GM12878 (cell line): ENCODE measurements around the gene KLHL36. TPM values are rescaled to one million over a fixed set of nuclear protein-coding genes. Genes with fewer than 3 reads are reported as not detected.

Experiments
- ATAC-seq: fragments of 200-7000 bp; cut with Tn5 transposase; 3 replicates; pipeline ENCODE4 v1.9.1; 2020; ENCODE audit warnings: mild to moderate bottlenecking, moderate library complexity
- BruUV-seq: library from RNA; stranded (reverse); fragments of 400-500 nt; replicated peaks from 2 replicates; lab custom pipeline; 2021; lab: Mats Ljungman, UMichigan
- CTCF ChIA-PET: fragments of 300-600 bp; sonication (Branson Sonifier 250); formaldehyde crosslinking; extraction: SDS; loops from one replicate; lab custom pipeline; 2021; ENCODE audit warnings: inconsistent platforms; lab: Yijun Ruan, JAX
- POLR2A ChIA-PET: fragments of 350-600 bp; formaldehyde crosslinking; extraction: SDS; loops from one replicate; lab custom pipeline; 2021; ENCODE audit warnings: inconsistent platforms; lab: Charles Lee
- RAD21 ChIA-PET: fragments of 300-600 bp; sonication (Branson Sonifier 250); formaldehyde crosslinking; loops from one replicate; lab custom pipeline; 2023; ENCODE audit warnings: antibody characterized with exemption; ENCODE audit not compliant: unreplicated experiment; lab: Charles Lee
- SMC1A ChIA-PET: fragments of 300-600 bp; sonication (Branson Sonifier 250); formaldehyde crosslinking; loops from one replicate; lab custom pipeline; 2023; ENCODE audit not compliant: unreplicated experiment, uncharacterized antibody; lab: Charles Lee
- DNase-seq: peaks from one replicate; pipeline ENCODE4 v3.0.0-alpha.2; 2011; ENCODE audit warnings: low read depth, low spot score
- FAIRE-seq: peaks from 3 replicates; lab custom pipeline; 2011; peaks lifted over from hg19 to GRCh38; lab: Jason Lieb, UNC
- H2AFZ ChIP-seq: 2 replicates; pipeline ENCODE4 v1.6.0; 2011; ENCODE audit warnings: low read depth, low read length, control low read depth; ENCODE audit not compliant: control insufficient read depth
- H3K27ac ChIP-seq: 2 replicates; pipeline ENCODE4 v1.5.1; 2011; ENCODE audit warnings: control low read depth; ENCODE audit not compliant: control insufficient read depth, insufficient read depth
- H3K27me3 ChIP-seq, 2 experiments: replicated peaks in 1 of 2; 2 replicates each; pipeline versions ENCODE4 v1.6.0 to v1.6.1; 2011; ENCODE audit warnings: low read length in 1 of 2; ENCODE audit not compliant: control insufficient read depth in 2 of 2, insufficient read depth in 2 of 2
- H3K36me3 ChIP-seq, 2 experiments: 2 replicates each; pipeline ENCODE4 v1.5.1; 2011; ENCODE audit warnings: low read length in 1 of 2; ENCODE audit not compliant: control insufficient read depth in 2 of 2, insufficient read depth in 2 of 2
- H3K4me1 ChIP-seq: 2 replicates; pipeline ENCODE4 v1.6.1; 2011; ENCODE audit warnings: mild to moderate bottlenecking, low read length, moderate library complexity, mixed read lengths; ENCODE audit not compliant: control insufficient read depth, insufficient read depth
- H3K4me2 ChIP-seq: 2 replicates; pipeline ENCODE4 v1.6.0; 2011; ENCODE audit warnings: control low read depth; ENCODE audit not compliant: control insufficient read depth, insufficient read depth
- H3K4me3 ChIP-seq: fragments of 200-600 bp; sonication (generic); 2 replicates; pipeline ENCODE4 v1.5.1; 2016
- H3K79me2 ChIP-seq: 2 replicates; pipeline ENCODE4 v1.6.0; 2011; ENCODE audit warnings: low read length; ENCODE audit not compliant: control insufficient read depth, insufficient read depth
- H3K9ac ChIP-seq: 2 replicates; pipeline ENCODE4 v1.8.0; 2011; ENCODE audit warnings: low read length, control low read depth, mixed read lengths; ENCODE audit not compliant: control insufficient read depth, insufficient read depth
- H3K9me3 ChIP-seq: replicated peaks from 3 replicates; pipeline ENCODE4 v1.5.1; 2011; ENCODE audit warnings: mild to moderate bottlenecking, low read length; ENCODE audit not compliant: control insufficient read depth, insufficient read depth
- H4K20me1 ChIP-seq: 2 replicates; pipeline ENCODE4 v1.6.0; 2011; ENCODE audit not compliant: control insufficient read depth, insufficient read depth
- BMI1 ChIP-seq: fragments of 450-650 bp; IDR thresholded peaks from 2 replicates; pipeline ENCODE4 v1.6.1; 2016; ENCODE audit warnings: mild to moderate bottlenecking, moderate library complexity, borderline replicate concordance
- ESRRA ChIP-seq: IDR thresholded peaks from 2 replicates; pipeline ENCODE4 v1.6.1; 2012; ENCODE audit warnings: mild to moderate bottlenecking, low read length, improper control_type of control experiment
- IRF5 ChIP-seq: fragments of 450-650 bp; IDR thresholded peaks from 2 replicates; pipeline ENCODE4 v1.6.1; 2017; ENCODE audit warnings: borderline replicate concordance
- MYC ChIP-seq: IDR thresholded peaks from 2 replicates; pipeline ENCODE4 v1.6.1; 2011; ENCODE audit warnings: mild to moderate bottlenecking, low read length, moderate library complexity, inconsistent platforms; ENCODE audit not compliant: insufficient read depth, insufficient replicate concordance, insufficient read length, severe bottlenecking
- NKRF ChIP-seq: fragments of 450-650 bp; conservative IDR thresholded peaks from 2 replicates; pipeline ENCODE4 v1.6.1; 2017; ENCODE audit warnings: mild to moderate bottlenecking, moderate library complexity
- PKNOX1 ChIP-seq: fragments of 450-650 bp; IDR thresholded peaks from 2 replicates; pipeline ENCODE4 v1.6.1; 2016; ENCODE audit warnings: mild to moderate bottlenecking
- POLR2AphosphoS2 ChIP-seq: IDR thresholded peaks from 2 replicates; pipeline ENCODE4 v1.6.1; 2011; ENCODE audit warnings: low read depth, mild to moderate bottlenecking, low read length, improper control_type of control experiment, moderate library complexity
- SMC3 ChIP-seq: IDR thresholded peaks from 2 replicates; pipeline ENCODE4 v1.6.1; 2011; ENCODE audit warnings: low read length, improper control_type of control experiment, borderline replicate concordance
- YY1 ChIP-seq: IDR thresholded peaks from 2 replicates; pipeline ENCODE4 v1.6.1; 2011; ENCODE audit warnings: low read depth, mild to moderate bottlenecking, low read length
- ZNF217 ChIP-seq: fragments of 450-650 bp; IDR thresholded peaks from 2 replicates; pipeline ENCODE4 v1.6.1; 2017; ENCODE audit warnings: antibody characterized with exemption, mild to moderate bottlenecking
- ZNF274 ChIP-seq: IDR thresholded peaks from one replicate; pipeline ENCODE4 v1.8.0; 2011; ENCODE audit not compliant: insufficient read length, insufficient read depth
- WGBS: methylation state at CpG from one replicate; pipeline ENCODE4 v1.1.6; 2016; ENCODE audit warnings: low lambda C conversion rate; ENCODE audit not compliant: insufficient replicate concordance, insufficient coverage; ENCODE audit errors: missing lambda C conversion rate; 5-methylcytosine and 5-hydroxymethylcytosine counted together
- in situ Hi-C: fragments of 300-500 bp; cut with MboI; formaldehyde crosslinking; loops from 9 replicates; pipeline ENCODE4 v1.14.3; 2018; ENCODE audit warnings: mixed read lengths
- intact Hi-C: fragments of 100-400 bp; cut with micrococcal nuclease; formaldehyde crosslinking; loops from one replicate; pipeline ENCODE4 v1.14.2; 2022; ENCODE audit not compliant: unreplicated experiment
- polyA plus RNA-seq, 11 experiments: library from polyadenylated mRNA; depleted of rRNA in 4 of 11; unstranded in 6 of 11; stranded (reverse) in 5 of 11; fragments of >200 nt; fragmentation: Nextera tagmentation in 4 of 11; fragmentation: Illumina TruSeq in 1 of 11; extraction: Ambion mirVana in 4 of 11; extraction: Trizol in 1 of 11; gene quantifications; 1 replicate in 1 of 11; 2 replicates in 10 of 11; pipeline versions ENCODE4 v1.2.1 to v1.2.3, GENCODE V29; 2011 to 2016; ENCODE audit warnings: inconsistent platforms in 2 of 11, missing spikeins in 2 of 11, low read depth in 1 of 11
- total RNA-seq, 4 experiments: library from RNA; depleted of rRNA in 3 of 4; stranded (reverse); fragments of >200 nt in 3 of 4; fragmentation: Illumina TruSeq in 1 of 4; extraction: Trizol in 1 of 4; gene quantifications; 2 replicates each; pipeline versions ENCODE4 v1.2.1 to v1.2.3, GENCODE V29; 2013 to 2021
- TF ChIP-seq, protein P1 (sequence below): fragments of 150-350 bp; IDR thresholded peaks from 2 replicates; pipeline ENCODE4 v1.6.1; 2014; ENCODE audit warnings: mild to moderate bottlenecking, low read depth, low read length

The KLHL36 gene
- total and polyA plus RNA-seq, 10 of the 15 experiments (the other 5 are each of a cell fraction or from before 2014, with no cell fraction given), result 2.6 to 45.3 (median 16.8) TPM

GRCh38 chr16:84612686-84613085 is 35.6 kb upstream of the KLHL36 start:
- in situ Hi-C loops, result loop anchor here (25.0 kb wide), 1 partner anchor 950 kb away; no protein-coding TSS in a partner anchor
- peaks cover 95% of the 10 kb centered on the region for H3K79me2 ChIP-seq
- POLR2A ChIA-PET, result interaction anchor here (0.8 to 10.6 kb wide), 3 partner anchors 12 to 42 kb away, joined by 3 to 214 read pairs (median 4); no protein-coding TSS in a partner anchor
- DNase-seq (no peak), ATAC-seq (no peak), FAIRE-seq (no peak)
- BruUV-seq, result no TSS peak
- no peak overlapping the region for H2AFZ ChIP-seq
- H3K27me3 ChIP-seq, result no peaks in the 10 kb centered on the region
- RAD21 ChIA-PET, result interaction anchor here (0.7 to 11.3 kb wide), 3 partner anchors 10 to 106 kb away, joined by 3 to 224 read pairs (median 194); no protein-coding TSS in a partner anchor
- no peak overlapping the region for H3K4me2 ChIP-seq
- no peak overlapping the region for H3K27ac ChIP-seq
- H3K9ac ChIP-seq, result no peak overlapping the region
- H3K4me3 ChIP-seq, result no peak overlapping the region
- CTCF ChIA-PET, result no interaction called here
- 97% methylated on average over 4 of the region's 7 CpGs for WGBS
- intact Hi-C loops, result no loop called here
- H3K36me3 ChIP-seq, result peaks cover 15 to 29% of the 10 kb centered on the region in 2 experiments
- peaks cover 9% of the 10 kb centered on the region for H4K20me1 ChIP-seq
- SMC1A ChIA-PET, result interaction anchor here (1.5 to 14.0 kb wide), 2 partner anchors 10 to 28 kb away, joined by 5 to 229 read pairs; no protein-coding TSS in a partner anchor
- peaks cover 11% of the 10 kb centered on the region; the same call in 2 of the 3 replicates for H3K9me3 ChIP-seq
- H3K4me1 ChIP-seq, result peaks cover 40% of the 10 kb centered on the region
- TF ChIP-seq ZNF217, result no peak
- no peak for TF ChIP-seq BMI1
- no peak for TF ChIP-seq IRF5
- TF ChIP-seq PKNOX1, result no peak
- no peak for TF ChIP-seq POLR2AphosphoS2
- no peak for TF ChIP-seq SMC3
- TF ChIP-seq NKRF, result no peak
- no peak for TF ChIP-seq ESRRA
- TF ChIP-seq YY1, result no peak
- TF ChIP-seq, protein P1, sequence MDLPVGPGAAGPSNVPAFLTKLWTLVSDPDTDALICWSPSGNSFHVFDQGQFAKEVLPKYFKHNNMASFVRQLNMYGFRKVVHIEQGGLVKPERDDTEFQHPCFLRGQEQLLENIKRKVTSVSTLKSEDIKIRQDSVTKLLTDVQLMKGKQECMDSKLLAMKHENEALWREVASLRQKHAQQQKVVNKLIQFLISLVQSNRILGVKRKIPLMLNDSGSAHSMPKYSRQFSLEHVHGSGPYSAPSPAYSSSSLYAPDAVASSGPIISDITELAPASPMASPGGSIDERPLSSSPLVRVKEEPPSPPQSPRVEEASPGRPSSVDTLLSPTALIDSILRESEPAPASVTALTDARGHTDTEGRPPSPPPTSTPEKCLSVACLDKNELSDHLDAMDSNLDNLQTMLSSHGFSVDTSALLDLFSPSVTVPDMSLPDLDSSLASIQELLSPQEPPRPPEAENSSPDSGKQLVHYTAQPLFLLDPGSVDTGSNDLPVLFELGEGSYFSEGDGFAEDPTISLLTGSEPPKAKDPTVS, result no peak
- no peak for TF ChIP-seq MYC
- TF ChIP-seq ZNF274, result no peak
